ENCODE measurements around the gene DYSF. TPM values are rescaled to one million over a fixed set of nuclear protein-coding genes. Genes with fewer than 3 reads are reported as not detected.

The DYSF gene
- total RNA-seq, 1 experiment from 2014 or later, result 0.89 TPM

GRCh38 chr2:71570511-71570910 lies 117.2 kb downstream of the DYSF start:
- no peak for TF ChIP-seq REST (IDR thresholded peaks at IDR 0.05; ENCODE audit: low read depth)
- no peak overlapping the region for H2AFZ ChIP-seq (ENCODE audit: low read depth, low read length, poor library complexity, severe bottlenecking)
- H3K4me2 ChIP-seq (ENCODE audit: low read length), result no peak overlapping the region
- no peak overlapping the region for H3K4me3 ChIP-seq (replicated peaks in 1 of 2; ENCODE audit: low read depth in 1 of 2, low read length in 2 of 2)
- BruUV-seq (replicated peaks), result no TSS peak
- no peaks in the 10 kb centered on the region for H3K4me1 ChIP-seq (ENCODE audit: control insufficient read depth in 1 of 2, insufficient read depth in 2 of 2, low read length in 2 of 2)
- no peaks in the 10 kb centered on the region for H3K27me3 ChIP-seq (ENCODE audit: insufficient read depth, low read length)
- H3K9me3 ChIP-seq (ENCODE audit: control insufficient read depth in 1 of 2, insufficient read depth in 1 of 2, low read depth in 1 of 2, low read length in 2 of 2), result no peaks in the 10 kb centered on the region
- ChIA-PET RAD21 (ENCODE audit: low non-redundant PET in 1 of 2, low total read pairs in 2 of 2, uncharacterized antibody in 2 of 2, unreplicated experiment in 2 of 2) (no interaction called here), CTCF (no interaction called here), POLR2A (no interaction called here)
- no peak for DNase-seq (ENCODE audit: low read depth, low spot score)
- H4K20me1 ChIP-seq (ENCODE audit: insufficient read depth), result no peaks in the 10 kb centered on the region
- H3K9me2 ChIP-seq (ENCODE audit: insufficient read depth), result no peaks in the 10 kb centered on the region
- intact Hi-C loops (cut with micrococcal nuclease), result no loop called here
- H3K27ac ChIP-seq (ENCODE audit: low read depth, low read length), result no peak overlapping the region
- no peaks in the 10 kb centered on the region for H3K36me3 ChIP-seq (ENCODE audit: control insufficient read depth in 1 of 2, insufficient read depth in 2 of 2, low read length in 2 of 2)
- no peak for ATAC-seq
- H3K79me2 ChIP-seq (ENCODE audit: insufficient read depth, low read length), result no peaks in the 10 kb centered on the region
- H3K9ac ChIP-seq (ENCODE audit: low read length), result no peak overlapping the region

GRCh38 chr2:71570951-71571460 lies 117.6 kb downstream of the DYSF start:
- CTCF ChIA-PET, result no interaction called here
- BruUV-seq (replicated peaks), result no TSS peak
- Histone ChIP-seq H3K4me3 (replicated peaks in 1 of 2; ENCODE audit: low read depth in 1 of 2, low read length in 2 of 2) (no peak overlapping the region), H2AFZ (ENCODE audit: low read depth, low read length, poor library complexity, severe bottlenecking) (no peak overlapping the region), H3K27ac (ENCODE audit: low read depth, low read length) (no peak overlapping the region), H3K9me2 (ENCODE audit: insufficient read depth) (no peaks in the 10 kb centered on the region), H3K36me3 (ENCODE audit: control insufficient read depth in 1 of 2, insufficient read depth in 2 of 2, low read length in 2 of 2) (no peaks in the 10 kb centered on the region), H3K4me1 (ENCODE audit: control insufficient read depth in 1 of 2, insufficient read depth in 2 of 2, low read length in 2 of 2) (no peaks in the 10 kb centered on the region), H3K9ac (ENCODE audit: low read length) (no peak overlapping the region), H3K27me3 (ENCODE audit: insufficient read depth, low read length) (no peaks in the 10 kb centered on the region), H3K79me2 (ENCODE audit: insufficient read depth, low read length) (no peaks in the 10 kb centered on the region), H4K20me1 (ENCODE audit: insufficient read depth) (no peaks in the 10 kb centered on the region), H3K4me2 (ENCODE audit: low read length) (no peak overlapping the region), H3K9me3 (ENCODE audit: control insufficient read depth in 1 of 2, insufficient read depth in 1 of 2, low read depth in 1 of 2, low read length in 2 of 2) (no peaks in the 10 kb centered on the region)
- ATAC-seq (no peak), DNase-seq (ENCODE audit: low read depth, low spot score) (no peak)
- RAD21 ChIA-PET (ENCODE audit: low non-redundant PET in 1 of 2, low total read pairs in 2 of 2, uncharacterized antibody in 2 of 2, unreplicated experiment in 2 of 2), result no interaction called here
- POLR2A ChIA-PET, result no interaction called here
- intact Hi-C loops (cut with micrococcal nuclease), result no loop called here
- no peak for TF ChIP-seq YY1 (IDR thresholded peaks at IDR 0.05; ENCODE audit: extremely low read depth, insufficient replicate concordance, low read depth, low read length)
- no peak for TF ChIP-seq ZFX (IDR thresholded peaks at IDR 0.05)
- TF ChIP-seq POLR2A (IDR thresholded peaks at IDR 0.05; ENCODE audit: borderline replicate concordance, extremely low read depth, insufficient read depth, insufficient read length), result no peak
- TF ChIP-seq RAD21 (IDR thresholded peaks at IDR 0.05; ENCODE audit: low read depth), result no peak
- no peak for TF ChIP-seq MAX (IDR thresholded peaks at IDR 0.05)
- TF ChIP-seq ZNF274 (IDR thresholded peaks at IDR 0.05; ENCODE audit: low read depth, low read length), result no peak
- no peak for TF ChIP-seq CTCF (IDR thresholded peaks at IDR 0.05 in 2 of 3, conservative IDR thresholded peaks at IDR 0.05 in 1 of 3; ENCODE audit: borderline replicate concordance in 1 of 3, insufficient read depth in 1 of 3, low read depth in 2 of 3, low read length in 2 of 3)
- TF ChIP-seq JUND (IDR thresholded peaks at IDR 0.05), result no peak
- no peak for TF ChIP-seq SP1 (IDR thresholded peaks at IDR 0.05; ENCODE audit: low read depth)
- no peak for TF ChIP-seq FOSL1 (IDR thresholded peaks at IDR 0.05; ENCODE audit: low read depth)
- no peak for TF ChIP-seq SIN3A (IDR thresholded peaks at IDR 0.05; ENCODE audit: low read depth)
- no peak for TF ChIP-seq EZH2phosphoT487 (IDR thresholded peaks at IDR 0.05; ENCODE audit: borderline replicate concordance)
- no peak for TF ChIP-seq EZH2 (IDR thresholded peaks at IDR 0.05)
- TF ChIP-seq TCF7L2 (IDR thresholded peaks at IDR 0.05; ENCODE audit: borderline replicate concordance, extremely low read depth, insufficient read depth, insufficient read length), result no peak
